ENCODE data around the gene NAA20. TPM values are rescaled to one million over a fixed set of nuclear protein-coding genes. Genes with fewer than 3 reads are reported as not detected.

NAA20 gene
- total and polyA plus RNA-seq, 2 of the 13 experiments (the other 11 are each of a cell fraction or from before 2014, with no cell fraction given) = 81.9 to 82.8 TPM

DNA sequence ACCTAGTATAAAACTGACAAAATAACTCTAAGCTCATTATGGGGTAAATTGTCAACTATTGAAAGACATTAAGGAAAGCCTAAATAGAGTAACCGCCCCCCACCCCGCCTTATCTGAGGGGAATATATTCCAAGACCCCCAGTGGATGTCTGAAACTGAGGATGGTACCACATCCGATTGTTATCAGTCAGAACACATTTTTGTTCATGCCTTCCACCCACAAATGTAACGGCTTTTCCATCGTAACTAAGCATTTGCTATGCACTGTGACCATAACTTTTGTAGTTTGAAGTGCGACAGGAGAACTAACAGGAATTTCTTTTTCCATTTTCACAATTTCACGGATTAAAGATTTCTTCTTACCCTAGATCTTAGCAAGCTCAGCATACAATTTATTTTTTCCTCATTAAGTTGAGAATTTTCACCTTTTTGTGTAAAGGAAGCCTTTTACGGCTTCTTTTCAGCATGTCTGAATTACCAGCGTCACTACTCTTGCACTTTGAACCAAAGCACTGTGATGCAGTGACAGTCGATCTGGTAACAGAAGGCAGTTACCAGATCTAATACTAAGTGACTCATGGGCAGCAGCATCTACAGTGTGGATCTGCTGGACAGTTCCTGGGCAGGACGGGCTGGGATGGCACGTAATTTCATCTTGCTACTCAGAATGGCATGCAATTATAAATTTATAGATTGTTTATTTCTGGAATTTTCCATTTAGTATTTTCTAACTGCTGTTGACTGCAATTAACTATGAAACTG, 47.0 kb downstream of the NAA20 start (continued):
- peak; percentile 58; the same call in 1 of the 2 replicates for TF ChIP-seq ARID3A (IDR thresholded peaks at IDR 0.05; ENCODE audit: low read depth, low read length)
- peak; percentile 65 for TF ChIP-seq CREB1 (IDR thresholded peaks at IDR 0.05)
- no peak for TF ChIP-seq CREB1 (CRISPR knock-in tag; IDR thresholded peaks at IDR 0.05)
- TF ChIP-seq SAP130 (CRISPR knock-in tag; IDR thresholded peaks at IDR 0.05; ENCODE audit: low read depth) = 0 out of 2 replicates have a peak, but pooled peaks have one; percentile 21
- TF ChIP-seq ZFX (CRISPR knock-in tag; IDR thresholded peaks at IDR 0.05; ENCODE audit: low read depth) = no peak
- TF ChIP-seq HNF4A (CRISPR knock-in tag; IDR thresholded peaks at IDR 0.05) = peak; percentile 31; the same call in 1 of the 2 replicates
- no peak for TF ChIP-seq KMT2B (CRISPR knock-in tag; IDR thresholded peaks at IDR 0.05)
- peak; percentile 90 for TF ChIP-seq MIER2 (CRISPR knock-in tag; IDR thresholded peaks at IDR 0.05)
- TF ChIP-seq, protein P1, sequence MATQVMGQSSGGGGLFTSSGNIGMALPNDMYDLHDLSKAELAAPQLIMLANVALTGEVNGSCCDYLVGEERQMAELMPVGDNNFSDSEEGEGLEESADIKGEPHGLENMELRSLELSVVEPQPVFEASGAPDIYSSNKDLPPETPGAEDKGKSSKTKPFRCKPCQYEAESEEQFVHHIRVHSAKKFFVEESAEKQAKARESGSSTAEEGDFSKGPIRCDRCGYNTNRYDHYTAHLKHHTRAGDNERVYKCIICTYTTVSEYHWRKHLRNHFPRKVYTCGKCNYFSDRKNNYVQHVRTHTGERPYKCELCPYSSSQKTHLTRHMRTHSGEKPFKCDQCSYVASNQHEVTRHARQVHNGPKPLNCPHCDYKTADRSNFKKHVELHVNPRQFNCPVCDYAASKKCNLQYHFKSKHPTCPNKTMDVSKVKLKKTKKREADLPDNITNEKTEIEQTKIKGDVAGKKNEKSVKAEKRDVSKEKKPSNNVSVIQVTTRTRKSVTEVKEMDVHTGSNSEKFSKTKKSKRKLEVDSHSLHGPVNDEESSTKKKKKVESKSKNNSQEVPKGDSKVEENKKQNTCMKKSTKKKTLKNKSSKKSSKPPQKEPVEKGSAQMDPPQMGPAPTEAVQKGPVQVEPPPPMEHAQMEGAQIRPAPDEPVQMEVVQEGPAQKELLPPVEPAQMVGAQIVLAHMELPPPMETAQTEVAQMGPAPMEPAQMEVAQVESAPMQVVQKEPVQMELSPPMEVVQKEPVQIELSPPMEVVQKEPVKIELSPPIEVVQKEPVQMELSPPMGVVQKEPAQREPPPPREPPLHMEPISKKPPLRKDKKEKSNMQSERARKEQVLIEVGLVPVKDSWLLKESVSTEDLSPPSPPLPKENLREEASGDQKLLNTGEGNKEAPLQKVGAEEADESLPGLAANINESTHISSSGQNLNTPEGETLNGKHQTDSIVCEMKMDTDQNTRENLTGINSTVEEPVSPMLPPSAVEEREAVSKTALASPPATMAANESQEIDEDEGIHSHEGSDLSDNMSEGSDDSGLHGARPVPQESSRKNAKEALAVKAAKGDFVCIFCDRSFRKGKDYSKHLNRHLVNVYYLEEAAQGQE (IDR thresholded peaks at IDR 0.05; ENCODE audit: borderline replicate concordance in 1 of 2, low read depth in 1 of 2, low read length in 2 of 2) = peak; percentile 45 to 88
